Measurements from ENCODE around the gene RPL41. TPM values are rescaled to one million over a fixed set of nuclear protein-coding genes. Genes with fewer than 3 reads are reported as not detected.

RPL41 gene
- total RNA-seq, 2 experiments from 2014 or later = 5,865 to 5,989 TPM

GRCh38 chr12:56152756-56153677 lies 36.6 kb downstream of the RPL41 start:
- H3K4me1 Mint-ChIP-seq (ENCODE audit: low read depth) = peaks cover 33% of the 10 kb centered on the region
- POLR2A ChIA-PET = interaction anchor here (1.7 kb wide), 1 partner anchor 24 kb away, joined by 50 read pairs; the partner anchor contains the start of gene ESYT1
- CTCF ChIA-PET = no interaction called here

GRCh38 chr12:56153678-56154065 lies 37.2 kb downstream of the RPL41 start:
- POLR2A ChIA-PET = interaction anchor here (1.1 kb wide), 1 partner anchor 25 kb away, joined by 6 read pairs; the partner anchor contains the start of gene ESYT1
- intact Hi-C loops (cut with DNase I, micrococcal nuclease) = loop anchor here (2.0 to 5.0 kb wide), 4 partner anchors 17 to 36 kb away; partner anchors contain the start of genes SMARCC2 (in 2 of the 2), RPL41 (in 1 of the 2) and ZC3H10 (in 1 of the 2)
- no peaks in the 10 kb centered on the region for H3K9me3 Mint-ChIP-seq
- H3K27ac ChIP-seq (ENCODE audit: low read depth in 1 of 2, low read length in 2 of 2) = no peak overlapping the region
- peak overlapping the region; percentile 51 for H3K4me3 Mint-ChIP-seq
- H3K27me3 Mint-ChIP-seq = no peaks in the 10 kb centered on the region
- no peak overlapping the region for H3K4me3 ChIP-seq (ENCODE audit: low read length)
- peak overlapping the region; percentile 94 for H3K27ac Mint-ChIP-seq
- H3K9me3 ChIP-seq (ENCODE audit: control insufficient read depth in 1 of 2, insufficient read depth in 1 of 2, low read length in 2 of 2) = no peaks in the 10 kb centered on the region
- peaks cover 36% of the 10 kb centered on the region for H3K4me1 ChIP-seq (ENCODE audit: insufficient read depth, low read length)
- peaks cover 4% of the 10 kb centered on the region for H3K36me3 ChIP-seq (ENCODE audit: insufficient read depth, low read length)
- H3K27me3 ChIP-seq (ENCODE audit: control insufficient read depth in 1 of 2, insufficient read depth in 2 of 2, low read length in 2 of 2) = no peaks in the 10 kb centered on the region
- CTCF ChIA-PET = no interaction called here
- TF ChIP-seq, protein P1, sequence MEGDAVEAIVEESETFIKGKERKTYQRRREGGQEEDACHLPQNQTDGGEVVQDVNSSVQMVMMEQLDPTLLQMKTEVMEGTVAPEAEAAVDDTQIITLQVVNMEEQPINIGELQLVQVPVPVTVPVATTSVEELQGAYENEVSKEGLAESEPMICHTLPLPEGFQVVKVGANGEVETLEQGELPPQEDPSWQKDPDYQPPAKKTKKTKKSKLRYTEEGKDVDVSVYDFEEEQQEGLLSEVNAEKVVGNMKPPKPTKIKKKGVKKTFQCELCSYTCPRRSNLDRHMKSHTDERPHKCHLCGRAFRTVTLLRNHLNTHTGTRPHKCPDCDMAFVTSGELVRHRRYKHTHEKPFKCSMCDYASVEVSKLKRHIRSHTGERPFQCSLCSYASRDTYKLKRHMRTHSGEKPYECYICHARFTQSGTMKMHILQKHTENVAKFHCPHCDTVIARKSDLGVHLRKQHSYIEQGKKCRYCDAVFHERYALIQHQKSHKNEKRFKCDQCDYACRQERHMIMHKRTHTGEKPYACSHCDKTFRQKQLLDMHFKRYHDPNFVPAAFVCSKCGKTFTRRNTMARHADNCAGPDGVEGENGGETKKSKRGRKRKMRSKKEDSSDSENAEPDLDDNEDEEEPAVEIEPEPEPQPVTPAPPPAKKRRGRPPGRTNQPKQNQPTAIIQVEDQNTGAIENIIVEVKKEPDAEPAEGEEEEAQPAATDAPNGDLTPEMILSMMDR (IDR thresholded peaks at IDR 0.05) = no peak
- peaks cover 37% of the 10 kb centered on the region for H3K4me1 Mint-ChIP-seq (ENCODE audit: low read depth)
- ATAC-seq (ENCODE audit: poor library complexity) (no peak), DNase-seq (no peak)
- H3K36me3 Mint-ChIP-seq (ENCODE audit: low read depth) = peaks cover 15% of the 10 kb centered on the region

More at GRCh38 chr12:56152756-56153677, 36.6 kb downstream of the RPL41 start:
- H3K36me3 Mint-ChIP-seq (ENCODE audit: low read depth) = peaks cover 10% of the 10 kb centered on the region
- TF ChIP-seq, protein P1 (IDR thresholded peaks at IDR 0.05) = no peak
- intact Hi-C loops (cut with DNase I, micrococcal nuclease) = loop anchor here (2.0 to 5.0 kb wide), 4 partner anchors 16 to 36 kb away; partner anchors contain the start of genes SMARCC2 (in 2 of the 2), RPL41 (in 1 of the 2) and ZC3H10 (in 1 of the 2)
- no peak for DNase-seq
- peak overlapping the region; percentile 76 for H3K4me3 ChIP-seq (ENCODE audit: low read length)
- peak overlapping the region; percentile 94 for H3K27ac Mint-ChIP-seq
- ATAC-seq (ENCODE audit: poor library complexity) = no peak
- H3K4me1 ChIP-seq (ENCODE audit: insufficient read depth, low read length) = peaks cover 35% of the 10 kb centered on the region
- no peaks in the 10 kb centered on the region for H3K9me3 ChIP-seq (ENCODE audit: control insufficient read depth in 1 of 2, insufficient read depth in 1 of 2, low read length in 2 of 2)
- H3K4me3 Mint-ChIP-seq = peak overlapping the region; percentile 94
- no peaks in the 10 kb centered on the region for H3K27me3 ChIP-seq (ENCODE audit: control insufficient read depth in 1 of 2, insufficient read depth in 2 of 2, low read length in 2 of 2)
- no peaks in the 10 kb centered on the region for H3K9me3 Mint-ChIP-seq
- peak overlapping the region in 1 of 2 donors; percentile 87 for H3K27ac ChIP-seq (ENCODE audit: low read depth in 1 of 2, low read length in 2 of 2)
- H3K36me3 ChIP-seq (ENCODE audit: insufficient read depth, low read length) = peaks cover 4% of the 10 kb centered on the region
- no peaks in the 10 kb centered on the region for H3K27me3 Mint-ChIP-seq

GRCh38 chr12:56154246-56154771 lies 37.9 kb downstream of the RPL41 start:
- no peak overlapping the region for H3K27ac ChIP-seq (ENCODE audit: low read depth in 1 of 2, low read length in 2 of 2)
- Mint-ChIP-seq H3K4me3 (peak overlapping the region; percentile 55), H3K9me3 (no peaks in the 10 kb centered on the region), H3K27me3 (no peaks in the 10 kb centered on the region), H3K36me3 (ENCODE audit: low read depth) (peaks cover 21% of the 10 kb centered on the region), H3K4me1 (ENCODE audit: low read depth) (peaks cover 43% of the 10 kb centered on the region), H3K27ac (no peak overlapping the region)
- H3K36me3 ChIP-seq (ENCODE audit: insufficient read depth, low read length) = peaks cover 6% of the 10 kb centered on the region
- H3K4me1 ChIP-seq (ENCODE audit: insufficient read depth, low read length) = peaks cover 42% of the 10 kb centered on the region
- ChIA-PET POLR2A (interaction anchor here (0.9 to 1.6 kb wide), 4 partner anchors 11 to 36 kb away, joined by 3 to 6 read pairs (median 4); partner anchors contain the start of genes ESYT1, SMARCC2 and ZC3H10), CTCF (interaction anchor here (1.2 kb wide), 1 partner anchor 28 kb away, joined by 7 read pairs; no protein-coding TSS in a partner anchor)
- H3K4me3 ChIP-seq (ENCODE audit: low read length) = no peak overlapping the region
- TF ChIP-seq, protein P1 (IDR thresholded peaks at IDR 0.05) = no peak
- intact Hi-C loops (cut with DNase I, micrococcal nuclease) = loop anchor here (5.0 kb wide), 2 partner anchors 33 to 37 kb away; partner anchors contain the start of genes RPL41 (in 1 of the 2), SMARCC2 (in 1 of the 2) and ZC3H10 (in 1 of the 2)
- no peaks in the 10 kb centered on the region for H3K27me3 ChIP-seq (ENCODE audit: control insufficient read depth in 1 of 2, insufficient read depth in 2 of 2, low read length in 2 of 2)
- no peak for DNase-seq
- H3K9me3 ChIP-seq (ENCODE audit: control insufficient read depth in 1 of 2, insufficient read depth in 1 of 2, low read length in 2 of 2) = no peaks in the 10 kb centered on the region
- no peak for ATAC-seq (ENCODE audit: poor library complexity)

All from CD4-positive, alpha-beta T cell (primary cell).